GM21526 (cell line): ENCODE measurements around the gene MACROD1.

ENCODE experiments used
- ATAC-seq: cut with Tn5 transposase; IDR thresholded peaks from one replicate; pipeline ENCODE4 v1.9.1; 2021; ENCODE audit warnings: moderate library complexity; ENCODE audit not compliant: unreplicated experiment, low FRiP score

The MACROD1 gene

GRCh38 chr11:64081745-64082442 is 84.0 kb downstream of the MACROD1 start:
- ATAC-seq: no peak

GRCh38 chr11:64080390-64080789 is 85.5 kb downstream of the MACROD1 start:
- no peak for ATAC-seq

- no peak for ATAC-seq
These were observed 87.0 kb downstream of the MACROD1 start for GRCh38 chr11:64078905-64079304.

- ATAC-seq: no peak
These were observed 87.6 kb downstream of the MACROD1 start for GRCh38 chr11:64078284-64078683.

GRCh38 chr11:64077607-64078006 is 88.3 kb downstream of the MACROD1 start:
- ATAC-seq: no peak

- no peak for ATAC-seq
These were observed 89.2 kb downstream of the MACROD1 start for GRCh38 chr11:64076758-64077157.

- no peak for ATAC-seq
These were observed 91.7 kb downstream of the MACROD1 start for GRCh38 chr11:64074239-64074638.

- no peak for ATAC-seq
These were observed 92.4 kb downstream of the MACROD1 start for GRCh38 chr11:64073542-64073941.

GRCh38 chr11:64072871-64073270 is 93.0 kb downstream of the MACROD1 start:
- ATAC-seq: no peak

GRCh38 chr11:64072403-64072802 is 93.5 kb downstream of the MACROD1 start:
- no peak for ATAC-seq

- ATAC-seq: no peak
These were observed 94.1 kb downstream of the MACROD1 start for GRCh38 chr11:64071849-64072248.

GRCh38 chr11:64070314-64070681 is 95.6 kb downstream of the MACROD1 start:
- no peak for ATAC-seq

- no peak for ATAC-seq
These were observed 96.3 kb downstream of the MACROD1 start for GRCh38 chr11:64069401-64070313.

GRCh38 chr11:64068705-64069400 is 97.1 kb downstream of the MACROD1 start:
- no peak for ATAC-seq

GRCh38 chr11:64067230-64067993 is 98.5 kb downstream of the MACROD1 start:
- ATAC-seq: no peak

GRCh38 chr11:64065712-64066111 is 100.2 kb downstream of the MACROD1 start:
- no peak for ATAC-seq

GRCh38 chr11:64065141-64065465 is 100.8 kb downstream of the MACROD1 start:
- ATAC-seq: no peak

GRCh38 chr11:64064374-64065140 is 101.4 kb downstream of the MACROD1 start:
- no peak for ATAC-seq

GRCh38 chr11:64063777-64064176 is 102.1 kb downstream of the MACROD1 start:
- no peak for ATAC-seq
